ENCODE measurements around the gene COL18A1.

The COL18A1 gene

GRCh38 chr21:45454060-45454925 lies 49.3 kb downstream of the COL18A1 start:
- no peak overlapping the region for H3K4me3 ChIP-seq (ENCODE audit: low read depth, low read length)
- TF ChIP-seq CTCF (IDR thresholded peaks at IDR 0.05; ENCODE audit: borderline replicate concordance, insufficient read depth, low read depth, low read length) = no peak

- no peak overlapping the region for H3K4me3 ChIP-seq (ENCODE audit: low read depth, low read length)
- TF ChIP-seq CTCF (IDR thresholded peaks at IDR 0.05; ENCODE audit: borderline replicate concordance, insufficient read depth, low read depth, low read length) = no peak
Measured at GRCh38 chr21:45454926-45455673, 50.1 kb downstream of the COL18A1 start.

- no peak overlapping the region for H3K4me3 ChIP-seq (ENCODE audit: low read depth, low read length)
- no peak for TF ChIP-seq CTCF (IDR thresholded peaks at IDR 0.05; ENCODE audit: borderline replicate concordance, insufficient read depth, low read depth, low read length)
Measured at GRCh38 chr21:45455674-45456583, 51.0 kb downstream of the COL18A1 start.

- H3K4me3 ChIP-seq (ENCODE audit: low read depth, low read length) = no peak overlapping the region
- TF ChIP-seq CTCF (IDR thresholded peaks at IDR 0.05; ENCODE audit: borderline replicate concordance, insufficient read depth, low read depth, low read length) = no peak
Measured at GRCh38 chr21:45456584-45457160, 51.7 kb downstream of the COL18A1 start.

- no peak overlapping the region for H3K4me3 ChIP-seq (ENCODE audit: low read depth, low read length)
- TF ChIP-seq CTCF (IDR thresholded peaks at IDR 0.05; ENCODE audit: borderline replicate concordance, insufficient read depth, low read depth, low read length) = no peak
Measured at GRCh38 chr21:45457161-45457831, 52.3 kb downstream of the COL18A1 start.

GRCh38 chr21:45457832-45458172 lies 52.8 kb downstream of the COL18A1 start:
- no peak for TF ChIP-seq CTCF (IDR thresholded peaks at IDR 0.05; ENCODE audit: borderline replicate concordance, insufficient read depth, low read depth, low read length)
- H3K4me3 ChIP-seq (ENCODE audit: low read depth, low read length) = no peak overlapping the region
